Right lobe of liver (tissue), 6 donors: ENCODE data around the gene TRNT1. TPM values are rescaled to one million over a fixed set of nuclear protein-coding genes. Genes with fewer than 3 reads are reported as not detected.
A peak's percentile ranks its signal among the peaks of the same experiment; 100 is the strongest.

ENCODE experiments used
- ATAC-seq, 4 donors: fragments of 200-7000 bp; cut with Tn5 transposase; one replicate each; pipeline ENCODE4 v1.9.1; 2020; ENCODE audit warnings: mild to moderate bottlenecking in 4 of 4, moderate library complexity in 4 of 4
- DNase-seq, 3 donors: peaks; one replicate each; pipeline ENCODE4 v3.0.0-alpha.2; 2020
- H3K27ac ChIP-seq, 3 donors: fragments of 200-600 bp; one replicate each; pipeline ENCODE4 v1.8.0; 2022
- H3K27me3 ChIP-seq, 2 donors: fragments of 200-600 bp; one replicate each; pipeline ENCODE4 v1.8.0; 2022
- H3K36me3 ChIP-seq, 4 donors: fragments of 200-600 bp; sonication (generic) in 1 of 4; one replicate each; pipeline versions ENCODE4 v1.5.1 to v1.8.0; 2017 to 2022; ENCODE audit warnings: control low read depth in 1 of 4
- H3K4me1 ChIP-seq, 4 donors: fragments of 200-600 bp; sonication (generic) in 1 of 4; one replicate each; pipeline versions ENCODE4 v1.5.1 to v1.8.0; 2017 to 2022; ENCODE audit warnings: control low read depth in 1 of 4
- H3K4me3 ChIP-seq, 3 donors: fragments of 200-600 bp; one replicate each; pipeline ENCODE4 v1.8.0; 2022
- H3K9me3 ChIP-seq, 4 donors: fragments of 200-600 bp; sonication (generic) in 1 of 4; one replicate each; pipeline versions ENCODE4 v1.5.1 to v1.8.0; 2017 to 2022; ENCODE audit warnings: control low read depth in 1 of 4
- POLR2A ChIP-seq: fragments of 450-650 bp; IDR thresholded peaks from one replicate; pipeline ENCODE4 v1.6.1; 2017; ENCODE audit warnings: antibody characterized with exemption, mild to moderate bottlenecking
- WGBS: methylation state at CpG from one replicate; pipeline ENCODE4 v1.1.6; 2018; ENCODE audit warnings: low coverage, low lambda C conversion rate; ENCODE audit not compliant: insufficient coverage; ENCODE audit errors: missing lambda C conversion rate; 5-methylcytosine and 5-hydroxymethylcytosine counted together
- intact Hi-C, 2 donors: fragments of 100-400 bp; cut with DNase I; formaldehyde crosslinking; loops; one replicate each; pipeline versions ENCODE4 v1.11.2 to v1.14.1; 2022
- long read RNA-seq: library from polyadenylated mRNA; unstranded; transcript quantifications from one replicate; pipeline ENCODE4 v2.0.0, GENCODE V29; 2019
- total RNA-seq, 6 experiments: library from RNA; depleted of rRNA in 2 of 6; stranded (reverse); fragments of >200 nt in 2 of 6; fragmentation: NEBNext Ultra II Directional in 3 of 6; extraction: Animal tissue kit (Norgen Biotek cat#: 25700) in 3 of 6; gene quantifications; one replicate each; pipeline versions ENCODE4 v1.1.0 to v1.2.4, GENCODE V29; 2016 to 2023
- TF ChIP-seq, protein P1 (sequence below), 4 donors: fragments of 200-600 bp in 3 of 4; fragments of 450-650 bp in 1 of 4; IDR thresholded peaks; one replicate each; pipeline versions ENCODE4 v1.5.1 to v1.8.0; 2016 to 2022; ENCODE audit warnings: antibody characterized with exemption in 4 of 4, mild to moderate bottlenecking in 2 of 4
- donor health status: DM: no; HTN: yes; CAD: no.
- donor health status: DM: no; HTN: no; CAD: no.
- donor health status: DM: no; HTN: no; CAD: no.
- donor health status: DM: no; HTN: yes; CAD: no.
- donor health status: DM: no; HTN: yes; CAD: no.

TRNT1 gene
- total RNA-seq = 10 to 100 TPM in 1 of 6 experiments, 1 to 10 TPM in 5; 7.4 to 11.8 (median 9.1) TPM
- long read RNA-seq, partial matches to known transcripts = 0 of 5 reads
- long read RNA-seq, other reads (novel, unspliced or antisense) = 1 of 5 reads

DNA sequence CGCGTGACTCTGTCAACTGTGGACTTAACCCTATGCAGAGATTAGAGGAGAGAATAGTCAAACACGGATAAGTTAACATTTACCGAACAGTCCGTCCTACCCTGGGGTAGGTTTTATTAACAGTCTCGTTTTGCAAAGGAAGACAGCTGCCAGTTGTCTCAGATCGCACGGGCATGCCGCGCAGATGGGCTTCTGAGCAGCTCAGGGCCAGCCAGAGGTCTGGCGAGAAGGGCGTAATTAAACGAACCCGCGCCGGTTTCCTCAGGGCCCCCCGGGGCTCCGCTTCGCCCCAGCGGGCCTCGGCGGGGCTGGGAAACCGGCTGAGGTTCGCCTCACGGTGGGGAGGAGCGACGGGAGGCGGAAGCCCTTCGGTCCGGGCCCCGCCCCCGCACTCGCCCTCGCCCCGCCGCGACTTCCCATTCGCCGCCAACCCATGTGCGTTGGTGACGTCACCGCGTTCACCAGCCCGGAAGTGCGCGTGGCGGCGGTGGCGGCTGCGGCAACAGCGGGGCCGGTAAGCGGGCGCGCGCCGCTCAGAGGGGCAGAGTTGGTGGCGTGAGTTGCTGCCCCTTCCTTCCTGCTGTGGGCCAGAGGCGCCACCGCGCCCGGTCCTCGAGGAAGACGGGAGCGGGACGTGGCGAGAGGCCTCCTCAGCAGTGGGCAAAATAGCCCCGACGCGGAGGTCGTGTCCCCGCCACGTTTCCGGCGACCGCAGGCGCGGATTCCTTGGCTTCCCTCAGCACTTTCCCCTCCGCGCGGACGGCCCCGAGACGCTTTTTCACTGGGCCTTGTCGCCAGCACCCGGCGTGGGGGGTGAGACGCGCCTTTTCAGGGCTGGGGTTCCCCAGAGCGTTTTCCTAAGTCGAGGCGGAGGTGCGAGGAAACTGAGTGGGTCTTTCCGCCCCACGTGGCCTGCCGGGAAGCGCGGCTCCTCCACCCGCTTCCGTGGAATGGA lies at the start of gene TRNT1:
TRNT1 (plus strand) TSS at position 464 of the 955 bp plus-strand sequence. CDS start 2,101 bp downstream, outside the sequence.
- H3K4me1 ChIP-seq = peaks cover 0 to 7% (median 0%) of the 10 kb centered on the region in 4 donors
- TF ChIP-seq, protein P1, sequence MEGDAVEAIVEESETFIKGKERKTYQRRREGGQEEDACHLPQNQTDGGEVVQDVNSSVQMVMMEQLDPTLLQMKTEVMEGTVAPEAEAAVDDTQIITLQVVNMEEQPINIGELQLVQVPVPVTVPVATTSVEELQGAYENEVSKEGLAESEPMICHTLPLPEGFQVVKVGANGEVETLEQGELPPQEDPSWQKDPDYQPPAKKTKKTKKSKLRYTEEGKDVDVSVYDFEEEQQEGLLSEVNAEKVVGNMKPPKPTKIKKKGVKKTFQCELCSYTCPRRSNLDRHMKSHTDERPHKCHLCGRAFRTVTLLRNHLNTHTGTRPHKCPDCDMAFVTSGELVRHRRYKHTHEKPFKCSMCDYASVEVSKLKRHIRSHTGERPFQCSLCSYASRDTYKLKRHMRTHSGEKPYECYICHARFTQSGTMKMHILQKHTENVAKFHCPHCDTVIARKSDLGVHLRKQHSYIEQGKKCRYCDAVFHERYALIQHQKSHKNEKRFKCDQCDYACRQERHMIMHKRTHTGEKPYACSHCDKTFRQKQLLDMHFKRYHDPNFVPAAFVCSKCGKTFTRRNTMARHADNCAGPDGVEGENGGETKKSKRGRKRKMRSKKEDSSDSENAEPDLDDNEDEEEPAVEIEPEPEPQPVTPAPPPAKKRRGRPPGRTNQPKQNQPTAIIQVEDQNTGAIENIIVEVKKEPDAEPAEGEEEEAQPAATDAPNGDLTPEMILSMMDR (IDR thresholded peaks at IDR 0.05) = no peak
- peak; percentile 94 for TF ChIP-seq POLR2A
- H3K36me3 ChIP-seq = peaks cover 0 to 21% (median 4%) of the 10 kb centered on the region in 4 donors
- intact Hi-C loops = no loop called here
- WGBS = 0% methylated on average over 35 of the region's 100 CpGs
- H3K27me3 ChIP-seq = no peaks in the 10 kb centered on the region
- H3K4me3 ChIP-seq = peak within 1 kb of the TSS; percentile 66 to 98 (median 95)
- DNase-seq (peak; percentile 97 to 98 (median 97)), ATAC-seq (peak; percentile 99 to 100 (median 99))
- H3K9me3 ChIP-seq = no peaks in the 10 kb centered on the region
- H3K27ac ChIP-seq = peak within 1 kb of the TSS; percentile 85 to 90 (median 85)

GRCh38 chr3:3080309-3080708 lies 46.4 kb upstream of the TRNT1 start:
- 32% methylated on average over 5 of the region's 5 CpGs for WGBS
- intact Hi-C loops = no loop called here
- TF ChIP-seq POLR2A = no peak
- TF ChIP-seq, protein P1 (IDR thresholded peaks at IDR 0.05) = no peak

GRCh38 chr3:3081381-3082233 lies 45.1 kb upstream of the TRNT1 start:
- ATAC-seq (no peak), DNase-seq (no peak)
- Histone ChIP-seq H3K4me1 (no peaks in the 10 kb centered on the region), H3K4me3 (no peak overlapping the region), H3K9me3 (no peaks in the 10 kb centered on the region), H3K27ac (no peak overlapping the region), H3K27me3 (no peaks in the 10 kb centered on the region), H3K36me3 (no peaks in the 10 kb centered on the region)
- intact Hi-C loops = no loop called here
- TF ChIP-seq, protein P1 (IDR thresholded peaks at IDR 0.05) = no peak
- TF ChIP-seq POLR2A = no peak
- WGBS = 53% methylated on average over 9 of the region's 9 CpGs

More at GRCh38 chr3:3080309-3080708, 46.4 kb upstream of the TRNT1 start:
- Histone ChIP-seq H3K27me3 (no peaks in the 10 kb centered on the region), H3K9me3 (no peaks in the 10 kb centered on the region), H3K4me1 (no peaks in the 10 kb centered on the region), H3K4me3 (no peak overlapping the region), H3K27ac (no peak overlapping the region), H3K36me3 (no peaks in the 10 kb centered on the region)
- no peak for ATAC-seq
- DNase-seq = no peak

GRCh38 chr3:3082234-3082924 lies 44.4 kb upstream of the TRNT1 start:
- no peak for ATAC-seq
- H3K36me3 ChIP-seq = no peaks in the 10 kb centered on the region
- H3K4me3 ChIP-seq = no peak overlapping the region
- no peaks in the 10 kb centered on the region for H3K27me3 ChIP-seq
- intact Hi-C loops = no loop called here
- no peak overlapping the region for H3K27ac ChIP-seq
- DNase-seq = no peak
- TF ChIP-seq, protein P1 (IDR thresholded peaks at IDR 0.05) = no peak
- no peak for TF ChIP-seq POLR2A
- 37% methylated on average over 2 of the region's 2 CpGs for WGBS
- no peaks in the 10 kb centered on the region for H3K9me3 ChIP-seq
- H3K4me1 ChIP-seq = no peaks in the 10 kb centered on the region
